Neuronal stem cell (in vitro differentiated cells): ENCODE results near the gene FAM117B.

Experiments
- DNase-seq: peaks from one replicate; pipeline ENCODE4 v3.0.0-alpha.2; 2013; ENCODE audit warnings: low spot score
- H2AFZ ChIP-seq: one replicate; pipeline ENCODE4 v1.6.1; 2013; ENCODE audit warnings: mild to moderate bottlenecking, low read length, inconsistent platforms
- H2AK5ac ChIP-seq: 2 replicates; pipeline ENCODE4 v1.6.1; 2013; ENCODE audit warnings: low read depth, mild to moderate bottlenecking, inconsistent platforms, low read length, moderate library complexity, mixed read lengths
- H2BK120ac ChIP-seq: 2 replicates; pipeline ENCODE4 v1.6.1; 2013; ENCODE audit warnings: low read depth, mild to moderate bottlenecking, inconsistent platforms, low read length, moderate library complexity, mixed read lengths
- H2BK12ac ChIP-seq: one replicate; pipeline ENCODE4 v1.6.1; 2013; ENCODE audit warnings: low read length, inconsistent platforms
- H2BK15ac ChIP-seq: 2 replicates; pipeline ENCODE4 v1.6.1; 2013; ENCODE audit warnings: mild to moderate bottlenecking, low read length, inconsistent platforms, mixed read lengths
- H2BK5ac ChIP-seq: one replicate; pipeline ENCODE4 v1.6.1; 2013; ENCODE audit warnings: inconsistent platforms, mild to moderate bottlenecking, low read length, moderate library complexity
- H3K14ac ChIP-seq: one replicate; pipeline ENCODE4 v1.6.1; 2013; ENCODE audit warnings: low read length, inconsistent platforms
- H3K18ac ChIP-seq: 2 replicates; pipeline ENCODE4 v1.6.1; 2013; ENCODE audit warnings: low read length, inconsistent platforms
- H3K23ac ChIP-seq: 2 replicates; pipeline ENCODE4 v1.6.1; 2013; ENCODE audit warnings: low read depth, mild to moderate bottlenecking, mixed read lengths, low read length, inconsistent platforms; ENCODE audit not compliant: poor library complexity
- H3K27ac ChIP-seq: replicated peaks from 3 replicates; pipeline ENCODE4 v1.5.1; 2013; ENCODE audit warnings: low read length, inconsistent platforms
- H3K27me3 ChIP-seq, 3 experiments: 2 replicates each; pipeline ENCODE4 v1.6.1; 2013; ENCODE audit warnings: low read length in 3 of 3, mild to moderate bottlenecking in 2 of 3, inconsistent platforms in 1 of 3, low read depth in 1 of 3, mixed read lengths in 1 of 3, moderate library complexity in 1 of 3; ENCODE audit not compliant: control insufficient read depth in 3 of 3, insufficient read depth in 3 of 3
- H3K36me3 ChIP-seq, 2 donors: replicated peaks in 1 of 2; 2 replicates each; pipeline ENCODE4 v1.6.1; 2013; ENCODE audit warnings: low read length in 2 of 2; ENCODE audit not compliant: control insufficient read depth in 2 of 2, insufficient read depth in 2 of 2
- H3K4ac ChIP-seq: 2 replicates; pipeline ENCODE4 v1.6.1; 2013; ENCODE audit warnings: inconsistent platforms, mild to moderate bottlenecking, low read length, moderate library complexity
- H3K4me1 ChIP-seq, 2 donors: 1 replicate in 1 of 2; 2 replicates in 1 of 2; pipeline ENCODE4 v1.6.1; 2013; ENCODE audit warnings: low read length in 2 of 2, low read depth in 1 of 2; ENCODE audit not compliant: control insufficient read depth in 2 of 2, insufficient read depth in 1 of 2
- H3K4me2 ChIP-seq: one replicate; pipeline ENCODE4 v1.6.1; 2013; ENCODE audit warnings: mild to moderate bottlenecking, low read length, inconsistent platforms; ENCODE audit not compliant: insufficient read depth, poor library complexity, severe bottlenecking
- H3K4me3 ChIP-seq, 2 donors: 2 replicates each; pipeline ENCODE4 v1.5.1; 2013; ENCODE audit warnings: low read length in 2 of 2, mild to moderate bottlenecking in 2 of 2, inconsistent platforms in 1 of 2, moderate library complexity in 1 of 2
- H3K79me1 ChIP-seq: one replicate; pipeline ENCODE4 v1.6.1; 2013; ENCODE audit warnings: low read depth, mild to moderate bottlenecking, inconsistent platforms, low read length, moderate library complexity
- H3K9ac ChIP-seq: one replicate; pipeline ENCODE4 v1.6.1; 2013; ENCODE audit warnings: mild to moderate bottlenecking, low read depth, low read length, inconsistent platforms; ENCODE audit not compliant: poor library complexity
- H3K9me3 ChIP-seq, 2 donors: replicated peaks in 1 of 2; 2 replicates each; pipeline versions ENCODE3 to v1.6.1; 2013; ENCODE audit warnings: low read length in 2 of 2, mild to moderate bottlenecking in 2 of 2, inconsistent platforms in 1 of 2, low read depth in 1 of 2, mixed read lengths in 1 of 2, moderate library complexity in 1 of 2; ENCODE audit not compliant: control insufficient read depth in 2 of 2, insufficient read depth in 1 of 2
- H4K8ac ChIP-seq: one replicate; pipeline ENCODE4 v1.6.1; 2013; ENCODE audit warnings: low read depth, mild to moderate bottlenecking, inconsistent platforms, low read length, moderate library complexity
- H4K91ac ChIP-seq: one replicate; pipeline ENCODE4 v1.6.1; 2013; ENCODE audit warnings: low read length, low read depth, mild to moderate bottlenecking, inconsistent platforms; ENCODE audit not compliant: poor library complexity
- WGBS, 2 donors: extraction: QIAGEN DNeasy Blood & Tissue Kit; methylation state at CpG; one replicate each; pipeline ENCODE4 v1.1.7; 2013; ENCODE audit warnings: missing lambda C conversion rate in 2 of 2, mixed read lengths in 1 of 2; ENCODE audit not compliant: insufficient read length in 2 of 2, insufficient replicate concordance in 1 of 2; ENCODE audit errors: extremely low coverage in 2 of 2; 5-methylcytosine and 5-hydroxymethylcytosine counted together

Gene FAM117B

GRCh38 chr2:202771336-202771735 lies 136.6 kb downstream of the FAM117B start:
- Histone ChIP-seq H3K14ac (no peak overlapping the region), H3K4me2 (no peak overlapping the region), H3K27me3 (no peaks in the 10 kb centered on the region), H3K23ac (no peak overlapping the region), H2AK5ac (no peak overlapping the region), H2BK5ac (no peak overlapping the region), H3K9me3 (no peaks in the 10 kb centered on the region), H4K91ac (no peak overlapping the region), H2BK120ac (no peak overlapping the region), H3K4me3 (no peak overlapping the region), H3K27ac (no peak overlapping the region), H3K4me1 (no peaks in the 10 kb centered on the region), H3K79me1 (no peaks in the 10 kb centered on the region), H2AFZ (no peak overlapping the region), H4K8ac (no peak overlapping the region), H2BK12ac (no peak overlapping the region), H3K4ac (no peak overlapping the region), H3K18ac (no peak overlapping the region), H3K36me3 (peaks cover 3 to 73% of the 10 kb centered on the region in 2 donors), H3K9ac (no peak overlapping the region), H2BK15ac (no peak overlapping the region)
- no CpG with 5 or more reads among the region's 1 CpG for WGBS, 2 donors
- DNase-seq: no peak

- H2BK15ac ChIP-seq: no peak overlapping the region
- no peak overlapping the region for H3K18ac ChIP-seq
- H3K79me1 ChIP-seq: no peaks in the 10 kb centered on the region
- no peak overlapping the region for H2BK120ac ChIP-seq
- H3K9me3 ChIP-seq: no peaks in the 10 kb centered on the region
- H2BK5ac ChIP-seq: no peak overlapping the region
- no peak overlapping the region for H3K4me3 ChIP-seq
- H3K9ac ChIP-seq: no peak overlapping the region
- no peak overlapping the region for H2AFZ ChIP-seq
- peaks cover 3 to 73% of the 10 kb centered on the region in 2 donors for H3K36me3 ChIP-seq
- H3K4me2 ChIP-seq: no peak overlapping the region
- no peak overlapping the region for H3K23ac ChIP-seq
- H3K4ac ChIP-seq: no peak overlapping the region
- no peak overlapping the region for H3K14ac ChIP-seq
- no peak overlapping the region for H2AK5ac ChIP-seq
- H3K27ac ChIP-seq: no peak overlapping the region
- no peak overlapping the region for H4K8ac ChIP-seq
- no peaks in the 10 kb centered on the region for H3K27me3 ChIP-seq
- H4K91ac ChIP-seq: no peak overlapping the region
- no peak overlapping the region for H2BK12ac ChIP-seq
- DNase-seq: no peak
- H3K4me1 ChIP-seq: no peaks in the 10 kb centered on the region
- WGBS, 2 donors: no CpG with 5 or more reads among the region's 7 CpGs
These were observed 137.1 kb downstream of the FAM117B start for GRCh38 chr2:202771741-202772460.

- Histone ChIP-seq H2BK5ac (no peak overlapping the region), H3K18ac (no peak overlapping the region), H2BK12ac (no peak overlapping the region), H3K79me1 (no peaks in the 10 kb centered on the region), H3K23ac (no peak overlapping the region), H2BK15ac (no peak overlapping the region), H3K27ac (no peak overlapping the region), H3K14ac (no peak overlapping the region), H2BK120ac (no peak overlapping the region), H2AK5ac (no peak overlapping the region), H3K4ac (no peak overlapping the region), H3K9me3 (no peaks in the 10 kb centered on the region), H3K4me2 (no peak overlapping the region), H3K9ac (no peak overlapping the region), H3K4me3 (no peak overlapping the region), H2AFZ (no peak overlapping the region), H3K27me3 (no peaks in the 10 kb centered on the region), H3K36me3 (peaks cover 3 to 82% of the 10 kb centered on the region in 2 donors), H4K91ac (no peak overlapping the region), H4K8ac (no peak overlapping the region), H3K4me1 (no peaks in the 10 kb centered on the region)
- no peak for DNase-seq
- no CpG with 5 or more reads among the region's 6 CpGs for WGBS, 2 donors
These were observed 138.7 kb downstream of the FAM117B start for GRCh38 chr2:202773301-202773973.

- Histone ChIP-seq H2BK120ac (no peak overlapping the region), H3K18ac (no peak overlapping the region), H3K4me1 (no peaks in the 10 kb centered on the region), H2AFZ (no peak overlapping the region), H3K23ac (no peak overlapping the region), H2AK5ac (no peak overlapping the region), H2BK5ac (no peak overlapping the region), H4K91ac (no peak overlapping the region), H3K27ac (no peak overlapping the region), H3K9ac (no peak overlapping the region), H3K36me3 (peaks cover 3 to 88% of the 10 kb centered on the region in 2 donors), H2BK12ac (no peak overlapping the region), H3K27me3 (no peaks in the 10 kb centered on the region), H4K8ac (no peak overlapping the region), H2BK15ac (no peak overlapping the region), H3K14ac (no peak overlapping the region), H3K4me2 (no peak overlapping the region), H3K79me1 (no peaks in the 10 kb centered on the region), H3K4me3 (no peak overlapping the region), H3K9me3 (no peaks in the 10 kb centered on the region), H3K4ac (no peak overlapping the region)
- no CpG with 5 or more reads among the region's 37 CpGs for WGBS, 2 donors
- no peak for DNase-seq
These were observed 139.3 kb downstream of the FAM117B start for GRCh38 chr2:202774104-202774503.
